HAP-1 (cell line): ENCODE data around the gene HSPA1A.
"Not testable (repeated sequence)": the region's sequence is repeated elsewhere in the genome, so short reads cannot be mapped to it uniquely, and the experiment has no call there.

Experiments used
- DNase-seq, 2 experiments: peaks; one replicate each; pipeline ENCODE4 v3.0.0-alpha.2; 2016 to 2020; ENCODE audit warnings: low spot score in 2 of 2
- H3K27me3 ChIP-seq: fragments of 250-450 bp; sonication (Bioruptor Pico); 2 replicates; pipeline ENCODE4 v1.5.1; 2020; ENCODE audit warnings: low read depth, mild to moderate bottlenecking, moderate library complexity
- H3K36me3 ChIP-seq: fragments of 250-450 bp; sonication (Bioruptor Pico); replicated peaks from 2 replicates; pipeline ENCODE4 v1.5.1; 2020; ENCODE audit warnings: mild to moderate bottlenecking
- H3K4me1 ChIP-seq: fragments of 250-450 bp; sonication (Bioruptor Pico); 2 replicates; pipeline ENCODE4 v1.5.1; 2020; ENCODE audit warnings: mild to moderate bottlenecking
- H3K4me3 ChIP-seq: fragments of 250-450 bp; sonication (Bioruptor Pico); 2 replicates; pipeline ENCODE4 v1.5.1; 2020; ENCODE audit warnings: mild to moderate bottlenecking, moderate library complexity
- H3K9me3 ChIP-seq: fragments of 250-450 bp; sonication (Bioruptor Pico); 2 replicates; pipeline ENCODE4 v1.5.1; 2020; ENCODE audit warnings: mild to moderate bottlenecking, moderate library complexity
- in situ Hi-C: fragments of 300-500 bp; cut with MboI; formaldehyde crosslinking; loops from 3 replicates; pipeline ENCODE4 v1.14.3; 2020; ENCODE audit warnings: low sequenced_read_pairs, inconsistent platforms, mixed read lengths

Gene HSPA1A

DNA sequence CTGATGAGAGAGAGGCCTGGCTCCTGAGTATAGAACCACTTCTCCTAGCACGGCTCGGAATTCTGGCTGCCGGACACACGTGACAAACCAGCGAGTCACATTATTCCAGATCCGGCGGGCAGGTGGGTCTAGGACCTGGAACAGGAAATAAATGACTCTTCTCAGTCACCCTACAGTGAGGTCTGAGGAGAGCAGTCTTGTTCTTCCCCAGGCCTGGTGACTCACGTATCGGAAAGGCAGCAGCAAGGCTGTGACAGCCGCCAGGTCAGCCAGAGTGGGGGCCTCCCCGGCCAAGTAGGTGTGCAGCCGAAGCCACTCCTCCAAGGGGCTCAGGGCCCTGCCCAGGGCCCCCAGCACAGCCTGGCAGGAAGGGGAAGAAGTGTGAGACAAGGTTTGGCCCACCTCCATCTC, 22.6 kb upstream of the HSPA1A start:
- H3K9me3 ChIP-seq, result no peaks in the 10 kb centered on the region
- no peaks in the 10 kb centered on the region for H3K27me3 ChIP-seq
- no peak for DNase-seq
- in situ Hi-C loops, result no loop called here
- H3K4me3 ChIP-seq, result no peak overlapping the region
- H3K36me3 ChIP-seq, result peaks cover 51% of the 10 kb centered on the region
- peaks cover 8% of the 10 kb centered on the region for H3K4me1 ChIP-seq

DNA sequence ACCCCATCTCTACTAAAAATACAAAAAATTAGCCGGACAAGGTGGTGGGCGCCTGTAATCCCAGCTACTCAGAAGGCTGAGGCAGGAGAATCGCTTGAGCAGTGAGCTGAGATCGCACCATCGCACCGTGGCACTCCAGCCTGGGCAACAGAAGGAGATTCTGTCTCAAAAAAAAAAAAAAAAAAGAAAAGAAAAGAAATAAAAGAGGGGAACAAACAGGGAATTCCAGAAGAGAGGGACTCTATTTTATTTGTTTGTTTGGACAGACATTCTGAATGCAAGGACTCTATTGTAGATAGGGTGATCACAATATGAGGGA, 21.5 kb upstream of the HSPA1A start:
- H3K27me3 ChIP-seq, H3K9me3 ChIP-seq, in situ Hi-C loops, DNase-seq, H3K4me1 ChIP-seq: not testable (repeated sequence)
- H3K4me3 ChIP-seq, result peak overlapping the region; percentile 96
- H3K36me3 ChIP-seq, result peaks cover 52% of the 10 kb centered on the region

DNA sequence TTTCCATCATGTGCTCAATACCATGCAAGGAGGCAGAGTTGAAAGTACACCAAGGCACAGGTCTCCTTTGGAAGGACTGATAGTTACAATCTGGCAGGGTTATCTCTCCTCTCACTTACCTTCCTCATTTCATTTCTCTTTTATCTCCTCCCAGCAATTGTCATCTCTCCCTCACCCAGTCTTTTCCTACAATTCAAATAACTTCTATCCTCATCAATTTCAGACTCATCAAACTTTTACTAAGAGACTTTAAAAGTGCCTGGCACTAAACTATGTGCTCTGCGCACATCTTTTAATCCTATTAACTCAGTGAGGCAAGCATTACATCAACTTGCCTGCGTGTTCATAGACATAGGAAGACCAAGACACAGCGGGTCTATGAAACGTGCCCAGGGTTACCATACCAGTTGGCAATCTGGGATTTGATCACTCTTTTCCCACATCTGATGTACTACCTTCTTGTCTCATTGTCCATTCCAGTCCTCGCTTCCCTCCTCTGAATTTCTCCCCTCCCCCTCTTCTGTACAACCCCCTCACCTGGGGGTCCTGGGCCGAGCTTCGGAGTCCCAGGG, 21.0 kb upstream of the HSPA1A start:
- Histone ChIP-seq H3K9me3 (no peaks in the 10 kb centered on the region), H3K36me3 (peaks cover 47% of the 10 kb centered on the region), H3K4me3 (peak overlapping the region; percentile 96), H3K4me1 (peaks cover 8% of the 10 kb centered on the region), H3K27me3 (no peaks in the 10 kb centered on the region)
- in situ Hi-C loops, result no loop called here
- peak in 1 of 2 experiments; percentile 50 for DNase-seq

DNA sequence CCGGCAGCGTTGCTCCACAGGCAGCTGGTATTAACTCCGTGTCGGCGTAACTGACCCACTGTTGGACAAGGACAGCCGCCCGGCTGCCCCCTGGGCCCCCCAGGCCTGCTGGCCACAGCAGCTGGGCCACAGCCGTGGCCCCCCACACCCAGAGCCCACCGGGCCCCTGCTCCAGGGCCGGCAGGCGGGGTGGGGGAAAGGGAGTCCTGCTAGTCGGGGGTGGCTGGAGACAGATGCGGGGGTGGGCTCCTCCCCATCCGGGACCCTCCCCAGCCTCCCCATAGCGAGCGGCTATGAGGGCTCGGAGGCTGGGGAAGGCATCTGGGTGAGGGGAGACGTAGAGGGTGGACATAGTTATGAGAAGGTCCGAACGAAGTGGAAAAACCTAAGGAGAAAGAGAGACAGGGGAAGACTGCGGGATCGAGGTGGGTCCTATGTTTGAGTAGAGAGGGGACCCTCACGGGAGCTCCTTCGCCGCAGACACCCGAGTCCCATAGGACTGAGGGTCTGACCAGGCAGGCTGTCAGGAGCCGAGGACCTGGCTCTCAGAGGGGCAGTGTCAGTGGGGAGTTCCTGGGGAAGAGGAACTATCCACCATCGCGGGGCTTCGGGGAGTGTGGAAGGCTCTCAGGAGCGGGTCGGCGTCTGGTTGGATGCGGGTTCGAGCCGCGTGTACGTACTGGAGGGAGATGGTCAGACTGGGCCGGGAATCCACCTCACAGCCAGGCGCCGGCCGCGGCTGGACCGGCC, 20.3 kb upstream of the HSPA1A start:
- Histone ChIP-seq H3K4me3 (peak overlapping the region; percentile 96), H3K4me1 (peaks cover 8% of the 10 kb centered on the region), H3K9me3 (no peaks in the 10 kb centered on the region), H3K36me3 (peaks cover 42% of the 10 kb centered on the region), H3K27me3 (no peaks in the 10 kb centered on the region)
- in situ Hi-C loops, result no loop called here
- DNase-seq, result no peak

DNA sequence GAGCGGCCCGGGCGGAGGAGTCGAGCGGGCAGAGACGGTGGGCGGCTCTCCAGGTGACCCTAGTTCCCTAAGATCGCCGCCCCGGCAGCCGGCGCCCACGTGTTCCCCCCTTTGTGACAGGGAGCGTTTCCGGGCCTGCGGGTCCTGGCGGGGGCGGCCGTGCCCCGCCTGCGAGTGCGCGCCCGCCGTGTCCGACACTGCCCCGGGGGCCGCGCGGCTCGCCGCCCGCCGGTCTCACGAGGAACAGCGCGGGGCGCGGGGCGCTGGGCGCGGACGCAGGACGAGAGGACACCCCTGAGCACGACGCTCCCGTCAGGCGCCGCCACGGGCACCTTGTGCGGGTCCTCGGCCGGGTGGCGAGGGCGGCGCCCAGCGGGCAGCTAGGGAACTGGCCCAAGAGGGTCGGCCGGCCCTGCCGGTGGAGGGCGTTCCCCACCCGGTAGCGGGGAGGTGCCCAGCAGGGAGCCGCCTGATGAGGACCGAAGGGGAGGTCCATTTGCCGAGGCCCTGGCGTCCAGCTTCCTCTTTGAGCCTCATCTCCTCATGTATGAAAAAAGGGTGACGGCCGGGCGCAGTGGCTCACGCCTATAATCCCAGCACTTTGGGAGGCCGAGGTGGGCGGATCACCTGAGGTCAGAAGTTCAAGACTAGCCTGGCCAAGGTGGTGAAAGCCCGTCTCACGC, 19.6 kb upstream of the HSPA1A start, which contains the start of gene VARS1:
Gene VARS1, minus strand, starts transcription at position 137 of the 683 bp plus-strand sequence. CDS start 535 bp downstream, outside the sequence.
- peak within 1 kb of the TSS; percentile 96 for H3K4me3 ChIP-seq
- in situ Hi-C loops, result no loop called here
- peaks cover 35% of the 10 kb centered on the region for H3K36me3 ChIP-seq
- no peaks in the 10 kb centered on the region for H3K27me3 ChIP-seq
- DNase-seq, result peak; percentile 90 to 95
- H3K9me3 ChIP-seq, result no peaks in the 10 kb centered on the region
- peaks cover 8% of the 10 kb centered on the region for H3K4me1 ChIP-seq

DNA sequence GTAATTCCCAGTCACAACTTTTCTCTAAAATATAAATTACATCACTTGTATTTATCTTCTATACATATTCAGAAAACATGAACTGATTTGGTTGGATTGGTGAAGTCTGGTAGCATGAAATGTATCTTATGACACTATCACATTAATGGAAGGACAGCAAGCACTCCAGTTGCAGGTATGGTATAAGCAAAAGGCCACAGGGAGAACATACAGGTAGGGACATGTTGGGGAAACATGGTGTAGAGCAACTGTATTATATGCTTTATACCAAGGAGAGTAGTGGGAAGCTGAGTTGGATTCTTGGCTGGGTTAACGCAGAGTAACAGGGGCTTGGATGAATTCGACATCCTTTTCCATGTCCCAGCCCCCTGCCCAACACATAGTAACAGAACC, 18.4 kb upstream of the HSPA1A start:
- Histone ChIP-seq H3K27me3 (no peaks in the 10 kb centered on the region), H3K4me3 (no peak overlapping the region), H3K36me3 (peaks cover 32% of the 10 kb centered on the region), H3K9me3 (no peaks in the 10 kb centered on the region), H3K4me1 (peaks cover 8% of the 10 kb centered on the region)
- in situ Hi-C loops, result no loop called here
- no peak for DNase-seq

DNA sequence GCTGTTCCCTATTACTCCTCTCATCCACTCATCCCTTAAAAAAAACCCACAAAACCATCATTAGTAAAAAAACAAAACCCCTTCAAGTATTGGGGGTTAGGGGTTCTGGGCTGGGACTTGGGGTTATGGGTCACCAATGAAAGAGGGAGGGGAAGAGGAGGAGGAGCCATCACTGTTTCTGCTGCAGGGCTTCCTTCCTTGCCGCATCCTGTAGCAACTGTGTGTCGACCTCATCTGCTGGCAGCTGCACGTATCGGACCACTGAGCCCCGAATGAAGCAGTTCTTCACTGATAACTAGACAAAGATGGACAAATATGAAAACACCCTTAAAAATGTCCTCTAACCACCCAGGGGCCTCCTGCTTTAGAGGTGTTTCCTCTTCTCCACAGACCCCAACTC, 17.8 kb upstream of the HSPA1A start:
- DNase-seq, result no peak
- H3K36me3 ChIP-seq, result peaks cover 30% of the 10 kb centered on the region
- in situ Hi-C loops, result no loop called here
- H3K4me1 ChIP-seq, result peaks cover 8% of the 10 kb centered on the region
- H3K4me3 ChIP-seq, result no peak overlapping the region
- H3K9me3 ChIP-seq, result no peaks in the 10 kb centered on the region
- no peaks in the 10 kb centered on the region for H3K27me3 ChIP-seq

DNA sequence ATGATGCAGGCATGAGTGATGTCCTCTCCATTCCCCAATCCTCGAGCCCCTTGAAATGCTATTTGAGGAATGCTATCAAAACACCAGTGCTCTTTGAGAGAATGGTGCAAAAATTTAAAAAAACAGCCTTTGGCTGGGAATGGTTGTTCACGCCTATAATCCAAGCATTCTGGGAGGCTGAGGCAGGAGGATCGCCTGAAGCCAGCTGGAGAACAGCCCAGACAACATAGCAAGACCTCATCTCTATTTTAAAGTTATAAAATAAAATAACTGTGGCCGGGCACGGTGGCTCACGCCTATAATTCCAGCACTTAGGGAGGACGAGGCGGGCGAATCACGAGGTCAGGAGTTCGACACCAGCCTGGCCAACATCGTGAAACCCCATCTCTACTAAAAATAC, 15.6 kb upstream of the HSPA1A start:
- H3K36me3 ChIP-seq, result peaks cover 35% of the 10 kb centered on the region
- no peak overlapping the region for H3K4me3 ChIP-seq
- H3K4me1 ChIP-seq, result peaks cover 4% of the 10 kb centered on the region
- no peak for DNase-seq
- in situ Hi-C loops, result no loop called here
- H3K9me3 ChIP-seq, result no peaks in the 10 kb centered on the region
- no peaks in the 10 kb centered on the region for H3K27me3 ChIP-seq

DNA sequence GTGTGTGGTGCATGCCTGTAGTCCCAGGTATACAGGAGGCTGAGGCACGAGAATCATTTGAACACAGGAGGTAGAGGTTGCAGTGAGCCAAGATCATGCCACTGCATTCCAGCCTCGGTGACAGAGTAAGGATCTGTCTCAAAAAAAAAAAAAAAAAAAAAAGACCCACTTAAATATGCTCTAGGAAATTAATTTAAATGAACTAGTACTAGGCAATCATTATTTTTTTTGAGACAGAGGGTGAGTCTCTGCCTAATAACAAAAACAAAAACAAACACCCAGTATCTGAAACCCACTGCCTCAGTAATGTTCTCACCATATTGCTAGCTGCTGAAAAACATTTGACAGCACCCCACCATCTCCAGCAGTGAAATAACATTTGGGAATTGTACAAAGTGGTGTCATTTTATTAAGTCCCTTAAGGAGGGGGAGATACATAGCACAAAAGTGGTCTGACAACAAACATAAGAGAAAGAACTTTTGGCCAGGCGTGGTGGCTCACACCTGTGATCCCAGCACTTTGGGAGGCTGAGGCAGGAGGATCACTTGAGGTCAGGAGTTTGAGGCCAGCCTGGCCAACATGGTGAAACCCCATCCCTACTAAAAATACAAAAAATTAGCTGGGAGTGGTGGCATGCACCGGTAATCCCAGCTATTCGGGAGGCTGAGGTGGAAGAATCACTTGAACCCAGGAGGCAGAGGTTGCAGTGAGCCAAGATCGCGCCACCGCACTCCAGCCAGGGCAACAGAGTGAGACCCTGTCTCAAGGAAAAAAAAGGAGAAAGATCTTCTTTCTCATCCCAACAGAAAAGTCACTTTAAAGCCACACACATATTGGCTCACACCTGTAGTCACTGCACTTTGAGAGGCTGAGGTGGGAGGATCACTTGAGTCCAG, 14.1 kb upstream of the HSPA1A start:
- H3K4me1 ChIP-seq, in situ Hi-C loops, H3K27me3 ChIP-seq, H3K4me3 ChIP-seq, DNase-seq, H3K9me3 ChIP-seq: not testable (repeated sequence)
- peaks cover 38% of the 10 kb centered on the region for H3K36me3 ChIP-seq

DNA sequence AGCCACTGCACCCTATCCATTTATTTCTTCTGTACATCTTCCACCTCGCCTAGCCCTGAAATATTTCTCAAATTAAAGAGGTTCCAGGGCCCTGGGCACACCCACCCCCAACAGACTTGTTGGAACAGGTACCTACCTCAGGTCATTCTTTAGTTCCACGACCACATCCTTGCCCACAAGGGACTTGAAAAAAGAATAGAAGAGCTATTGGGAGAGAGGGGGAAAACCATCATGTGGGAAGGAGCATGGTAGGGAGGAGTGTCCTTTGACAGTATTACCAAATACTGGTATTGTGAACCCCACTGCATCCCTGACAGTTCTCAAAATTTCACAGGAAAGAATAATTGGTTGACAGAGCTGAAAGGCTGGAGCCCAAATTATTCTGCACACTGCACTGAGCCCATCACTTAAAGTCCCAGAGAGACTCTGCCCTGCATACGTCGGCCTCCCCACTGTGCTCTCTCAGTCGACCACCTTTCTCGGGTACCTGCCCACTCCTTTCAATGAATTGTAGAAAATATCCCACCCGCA, 9.3 kb upstream of the HSPA1A start:
- no peak for DNase-seq
- Histone ChIP-seq H3K4me3 (peak overlapping the region; percentile 89), H3K4me1 (peaks cover 8% of the 10 kb centered on the region), H3K36me3 (peaks cover 30% of the 10 kb centered on the region), H3K27me3 (no peaks in the 10 kb centered on the region), H3K9me3 (no peaks in the 10 kb centered on the region)
- in situ Hi-C loops, result no loop called here

DNA sequence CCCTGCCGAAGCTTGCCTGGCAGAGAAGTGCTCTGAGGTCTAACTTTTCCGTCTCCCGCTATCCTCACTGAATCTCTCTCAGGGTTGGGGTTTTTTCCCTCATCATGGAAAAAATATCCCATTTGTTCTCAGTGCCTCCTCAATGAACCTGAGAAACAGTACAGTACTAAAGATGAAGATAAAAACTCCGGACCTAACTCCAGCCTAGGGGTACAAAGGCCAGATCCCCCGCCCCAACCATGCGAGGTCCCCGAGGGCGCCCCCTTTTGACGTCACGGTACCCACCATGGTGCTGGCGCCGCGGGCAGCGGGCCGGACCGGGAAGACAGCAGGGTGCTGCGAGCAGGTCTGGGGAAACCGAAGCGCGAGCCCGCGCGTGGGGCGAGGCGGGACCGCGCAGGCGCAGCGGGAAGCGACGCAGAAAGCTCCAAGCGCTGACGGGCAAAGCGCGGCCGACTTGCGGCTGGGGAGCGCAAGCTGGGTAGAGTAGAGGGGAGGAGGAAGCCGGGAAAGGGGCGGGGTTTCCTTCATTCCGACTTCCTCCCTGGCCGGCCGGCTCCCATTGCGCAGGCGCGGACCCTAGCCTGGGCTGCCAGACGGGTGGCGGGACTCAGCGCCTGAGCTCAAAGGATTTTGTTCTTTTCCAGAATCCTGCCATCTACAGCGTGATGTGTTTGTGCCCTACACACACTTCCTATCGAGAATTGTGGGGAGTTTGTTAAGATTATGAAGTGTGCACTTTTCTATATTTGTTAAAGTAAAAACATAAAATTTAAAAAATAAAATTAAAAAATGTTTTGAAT, 8.7 kb upstream of the HSPA1A start, which contains the start of gene LSM2:
Gene LSM2, minus strand, starts transcription at position 497 of the 803 bp plus-strand sequence. Its CDS starts 209 bp downstream, at position 288.
- H3K9me3 ChIP-seq, result no peaks in the 10 kb centered on the region
- peak within 1 kb of the TSS; percentile 89 for H3K4me3 ChIP-seq
- peak; percentile 96 to 98 for DNase-seq
- in situ Hi-C loops, result no loop called here
- H3K36me3 ChIP-seq, result peaks cover 24% of the 10 kb centered on the region
- H3K27me3 ChIP-seq, result no peaks in the 10 kb centered on the region
- peaks cover 8% of the 10 kb centered on the region for H3K4me1 ChIP-seq

DNA sequence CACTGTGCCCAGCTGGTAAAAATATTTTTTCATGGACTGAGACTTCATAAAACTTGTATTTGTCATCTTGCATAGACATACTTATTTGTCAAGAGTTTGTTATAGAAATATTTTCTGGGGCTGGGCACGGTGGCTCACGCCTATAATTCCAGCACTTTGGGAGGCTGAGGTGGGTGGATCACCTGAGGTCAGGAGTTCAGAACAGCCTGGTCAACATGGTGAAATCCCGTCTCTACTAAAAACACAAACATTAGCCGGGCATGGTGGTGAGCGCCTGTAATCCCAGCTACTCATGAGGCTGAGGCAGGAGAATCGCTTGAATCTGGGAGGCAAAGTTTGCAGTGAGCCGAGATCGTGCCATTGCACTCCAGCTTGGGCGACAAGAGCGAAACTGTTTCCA, 6.7 kb upstream of the HSPA1A start:
- DNase-seq, H3K4me1 ChIP-seq, in situ Hi-C loops, H3K9me3 ChIP-seq, H3K36me3 ChIP-seq, H3K4me3 ChIP-seq, H3K27me3 ChIP-seq: not testable (repeated sequence)

DNA sequence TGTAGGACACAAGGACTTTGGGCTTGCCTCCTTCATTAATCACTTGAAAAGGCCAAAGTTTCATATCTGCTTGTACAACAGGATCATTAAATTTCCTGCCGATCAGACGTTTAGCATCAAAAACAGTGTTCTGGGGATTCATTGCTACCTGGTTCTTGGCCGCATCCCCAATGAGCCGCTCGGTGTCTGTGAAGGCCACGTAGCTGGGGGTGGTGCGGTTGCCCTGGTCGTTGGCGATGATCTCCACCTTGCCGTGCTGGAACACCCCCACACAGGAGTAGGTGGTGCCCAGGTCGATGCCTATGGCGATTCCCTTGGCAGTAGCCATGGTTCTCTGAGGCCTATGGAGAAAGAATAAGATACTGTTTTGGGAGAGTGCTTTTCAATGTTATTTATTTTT, 3.7 kb upstream of the HSPA1A start:
- DNase-seq, result no peak
- H3K36me3 ChIP-seq, result no peaks in the 10 kb centered on the region
- in situ Hi-C loops, result no loop called here

More for the DNA sequence above, 3.7 kb upstream of the HSPA1A start:
- H3K4me1 ChIP-seq, result peaks cover 10% of the 10 kb centered on the region
- no peak overlapping the region for H3K4me3 ChIP-seq
- no peaks in the 10 kb centered on the region for H3K9me3 ChIP-seq
- H3K27me3 ChIP-seq, result no peaks in the 10 kb centered on the region
